DMS153 treated with DMSO at 0.1 percent for 48 hours (cell line): ENCODE data around the gene PLEKHM1.

Experiments used
- DNase-seq: peaks from one replicate; lab custom pipeline; 2025; ENCODE audit not compliant: unreplicated experiment; lab: John Stamatoyannopoulos, UW

The PLEKHM1 gene

GRCh38 chr17:45404870-45405249 is 85.7 kb downstream of the PLEKHM1 start:
- no peak for DNase-seq

GRCh38 chr17:45403906-45404490 is 86.5 kb downstream of the PLEKHM1 start:
- no peak for DNase-seq

GRCh38 chr17:45402916-45403315 is 87.6 kb downstream of the PLEKHM1 start:
- no peak for DNase-seq

GRCh38 chr17:45398800-45399199 is 91.7 kb downstream of the PLEKHM1 start:
- no peak for DNase-seq

GRCh38 chr17:45397796-45398195 is 92.7 kb downstream of the PLEKHM1 start:
- DNase-seq: no peak

GRCh38 chr17:45396496-45397205 is 93.9 kb downstream of the PLEKHM1 start:
- DNase-seq: no peak

- DNase-seq: no peak
Measured at GRCh38 chr17:45395569-45396415, 94.7 kb downstream of the PLEKHM1 start.

GRCh38 chr17:45394913-45395568 is 95.5 kb downstream of the PLEKHM1 start:
- DNase-seq: no peak

- no peak for DNase-seq
Measured at GRCh38 chr17:45394564-45394912, 96.0 kb downstream of the PLEKHM1 start.

GRCh38 chr17:45394091-45394490 is 96.4 kb downstream of the PLEKHM1 start:
- no peak for DNase-seq

GRCh38 chr17:45393411-45393810 is 97.1 kb downstream of the PLEKHM1 start:
- DNase-seq: no peak

- DNase-seq: no peak
Measured at GRCh38 chr17:45391918-45392317, 98.6 kb downstream of the PLEKHM1 start.

- no peak for DNase-seq
Measured at GRCh38 chr17:45391291-45391690, 99.2 kb downstream of the PLEKHM1 start.

GRCh38 chr17:45389354-45389753 is 101.2 kb downstream of the PLEKHM1 start:
- DNase-seq: no peak

GRCh38 chr17:45388604-45389325 is 101.8 kb downstream of the PLEKHM1 start:
- DNase-seq: no peak

GRCh38 chr17:45387739-45388138 is 102.8 kb downstream of the PLEKHM1 start:
- DNase-seq: no peak

GRCh38 chr17:45386178-45386577 is 104.3 kb downstream of the PLEKHM1 start:
- no peak for DNase-seq
